H1 (cell line): ENCODE measurements around the gene LRCH1. TPM values are rescaled to one million over a fixed set of nuclear protein-coding genes. Genes with fewer than 3 reads are reported as not detected.

Experiments used
- CTCF ChIA-PET: fragments of 300-600 bp; sonication (Branson Sonifier 250); formaldehyde crosslinking; loops from one replicate; lab custom pipeline; 2021; ENCODE audit not compliant: partially characterized antibody; lab: Charles Lee
- POLR2A ChIA-PET: fragments of 300-600 bp; sonication (Branson Sonifier 250); formaldehyde crosslinking; loops from one replicate; lab custom pipeline; 2021; ENCODE audit warnings: inconsistent platforms; ENCODE audit not compliant: partially characterized antibody; lab: Charles Lee
- DNase-seq, 2 experiments: peaks; one replicate each; pipeline versions ENCODE4 v3.0.0 to v3.0.0-alpha.2; 2010 to 2022; ENCODE audit warnings: low spot score in 2 of 2, low read depth in 1 of 2, mixed read lengths in 1 of 2
- FAIRE-seq: peaks from 2 replicates; lab custom pipeline; 2011; peaks lifted over from hg19 to GRCh38; lab: Jason Lieb, UNC
- H2AFZ ChIP-seq: 2 replicates; pipeline ENCODE4 v1.8.1; 2012; ENCODE audit warnings: low read length, inconsistent platforms
- H2AK5ac ChIP-seq: 2 replicates; pipeline ENCODE4 v1.6.1; 2013; ENCODE audit warnings: low read depth, low read length
- H2BK120ac ChIP-seq: replicated peaks from 2 replicates; pipeline ENCODE3; 2013; ENCODE audit warnings: low read depth, low read length, inconsistent platforms
- H2BK12ac ChIP-seq: 2 replicates; pipeline ENCODE4 v1.6.1; 2013; ENCODE audit warnings: low read depth, low read length
- H2BK15ac ChIP-seq: 2 replicates; pipeline ENCODE4 v1.6.1; 2013; ENCODE audit warnings: low read length
- H2BK20ac ChIP-seq: 2 replicates; pipeline ENCODE4 v1.6.1; 2013; ENCODE audit warnings: low read length
- H2BK5ac ChIP-seq: 2 replicates; pipeline ENCODE4 v1.6.1; 2013; ENCODE audit warnings: low read depth, low read length
- H3K14ac ChIP-seq: 2 replicates; pipeline ENCODE4 v1.6.1; 2013; ENCODE audit warnings: inconsistent platforms; ENCODE audit not compliant: insufficient read length
- H3K18ac ChIP-seq: 2 replicates; pipeline ENCODE4 v1.6.1; 2013; ENCODE audit warnings: low read length; ENCODE audit errors: extremely low read depth
- H3K23ac ChIP-seq: 2 replicates; pipeline ENCODE4 v1.6.1; 2013; ENCODE audit warnings: inconsistent platforms; ENCODE audit not compliant: insufficient read length
- H3K23me2 ChIP-seq: 2 replicates; pipeline ENCODE4 v1.6.1; 2013; ENCODE audit warnings: low read depth, low read length
- H3K27ac ChIP-seq: 2 replicates; pipeline ENCODE4 v1.6.1; 2011; ENCODE audit warnings: low read depth, low read length, inconsistent platforms
- H3K27me3 ChIP-seq, 4 experiments: replicated peaks in 1 of 4; 1 replicate in 1 of 4; 2 replicates in 3 of 4; pipeline versions ENCODE4 v1.6.1 to v1.8.1; 2011 to 2013; ENCODE audit warnings: low read length in 3 of 4, mild to moderate bottlenecking in 3 of 4, inconsistent platforms in 2 of 4, mixed read lengths in 2 of 4, moderate library complexity in 1 of 4; ENCODE audit not compliant: control insufficient read depth in 3 of 4, insufficient read depth in 3 of 4; ENCODE audit errors: extremely low read depth in 1 of 4
- H3K36me3 ChIP-seq, 4 experiments: 2 replicates each; pipeline versions ENCODE4 v1.6.1 to v1.8.1; 2011 to 2013; ENCODE audit warnings: mild to moderate bottlenecking in 4 of 4, low read length in 3 of 4, moderate library complexity in 2 of 4, control low read depth in 1 of 4, inconsistent platforms in 1 of 4; ENCODE audit not compliant: insufficient read depth in 4 of 4, control insufficient read depth in 2 of 4
- H3K4ac ChIP-seq: replicated peaks from 2 replicates; pipeline ENCODE3; 2013; ENCODE audit warnings: low read length, low read depth, mixed read lengths, inconsistent platforms; ENCODE audit not compliant: insufficient read length
- H3K4me1 ChIP-seq, 4 experiments: replicated peaks in 1 of 4; 1 replicate in 1 of 4; 2 replicates in 3 of 4; pipeline versions ENCODE4 v1.6.1 to v1.8.1; 2011 to 2013; ENCODE audit warnings: low read length in 3 of 4, inconsistent platforms in 2 of 4, mixed read lengths in 1 of 4; ENCODE audit not compliant: insufficient read depth in 4 of 4, control insufficient read depth in 3 of 4
- H3K4me2 ChIP-seq, 2 experiments: 2 replicates each; pipeline versions ENCODE4 v1.6.1 to v1.8.1; 2011 to 2013; ENCODE audit warnings: low read depth in 2 of 2, low read length in 2 of 2, control low read depth in 1 of 2, inconsistent platforms in 1 of 2, mild to moderate bottlenecking in 1 of 2; ENCODE audit not compliant: insufficient read depth in 1 of 2
- H3K4me3 ChIP-seq, 4 experiments: fragments of 200-600, 300-600 bp in 1 of 4; sonication (generic), shearing (Covaris generic), sonication (Bioruptor Twin) in 1 of 4; 2 replicates each; pipeline versions ENCODE4 v1.5.1 to v1.8.1; 2011 to 2016; ENCODE audit warnings: low read length in 4 of 4, low read depth in 3 of 4, control low read depth in 2 of 4, inconsistent platforms in 2 of 4, mild to moderate bottlenecking in 2 of 4, mixed read lengths in 1 of 4, moderate library complexity in 1 of 4; ENCODE audit not compliant: insufficient read depth in 2 of 4; ENCODE audit errors: extremely low read depth in 1 of 4
- H3K56ac ChIP-seq: replicated peaks from 2 replicates; pipeline ENCODE3; 2013; ENCODE audit warnings: low read depth, mild to moderate bottlenecking, mixed read lengths, low read length, inconsistent platforms; ENCODE audit not compliant: insufficient read length
- H3K79me1 ChIP-seq: 2 replicates; pipeline ENCODE4 v1.6.1; 2013; ENCODE audit warnings: low read depth, low read length, control low read depth
- H3K79me2 ChIP-seq, 2 experiments: 2 replicates each; pipeline versions ENCODE4 v1.6.1 to v1.8.1; 2012 to 2013; ENCODE audit warnings: low read length in 2 of 2, mild to moderate bottlenecking in 2 of 2, inconsistent platforms in 1 of 2; ENCODE audit not compliant: insufficient read depth in 2 of 2, control insufficient read depth in 1 of 2
- H3K9ac ChIP-seq, 4 experiments: replicated peaks in 1 of 4; 1 replicate in 1 of 4; 2 replicates in 3 of 4; pipeline versions ENCODE4 v1.6.1 to v1.8.1; 2011 to 2013; ENCODE audit warnings: low read depth in 3 of 4, low read length in 3 of 4, control low read depth in 2 of 4, mild to moderate bottlenecking in 2 of 4, moderate library complexity in 2 of 4, inconsistent platforms in 1 of 4; ENCODE audit errors: extremely low read depth in 1 of 4
- H3K9me3 ChIP-seq, 2 experiments: 2 replicates each; pipeline versions ENCODE4 v1.6.1 to v1.8.1; 2012 to 2013; ENCODE audit warnings: mild to moderate bottlenecking in 2 of 2, moderate library complexity in 2 of 2, control low read depth in 1 of 2, inconsistent platforms in 1 of 2, low read depth in 1 of 2, low read length in 1 of 2, mixed read lengths in 1 of 2; ENCODE audit not compliant: insufficient read depth in 2 of 2
- H4K20me1 ChIP-seq, 2 experiments: replicated peaks in 1 of 2; 2 replicates each; pipeline versions ENCODE3 to v1.8.1; 2011 to 2013; ENCODE audit warnings: inconsistent platforms in 2 of 2, low read length in 2 of 2, mild to moderate bottlenecking in 1 of 2; ENCODE audit not compliant: insufficient read depth in 2 of 2, control insufficient read depth in 1 of 2
- H4K5ac ChIP-seq: 2 replicates; pipeline ENCODE4 v1.6.1; 2013; ENCODE audit warnings: low read length, low read depth, mixed read lengths, inconsistent platforms; ENCODE audit not compliant: insufficient read length
- H4K8ac ChIP-seq: 2 replicates; pipeline ENCODE4 v1.8.0; 2013; ENCODE audit warnings: mild to moderate bottlenecking, moderate library complexity, low read length, inconsistent platforms; ENCODE audit not compliant: insufficient read depth; ENCODE audit errors: extremely low read depth
- H4K91ac ChIP-seq: replicated peaks from 2 replicates; pipeline ENCODE3; 2013; ENCODE audit warnings: low read length, mixed read lengths, inconsistent platforms; ENCODE audit not compliant: insufficient read length
- ASH2L ChIP-seq: fragments of 200-600, 300-600 bp; sonication (generic); IDR thresholded peaks from one replicate; pipeline ENCODE4 v1.7.1; 2017; ENCODE audit warnings: low read length
- CEBPB ChIP-seq: IDR thresholded peaks from 2 replicates; pipeline ENCODE4 v1.6.1; 2012; ENCODE audit warnings: low read depth, low read length
- EGR1 ChIP-seq: IDR thresholded peaks from 2 replicates; pipeline ENCODE4 v1.6.1; 2011; ENCODE audit warnings: low read depth, low read length, borderline replicate concordance
- JUN ChIP-seq: IDR thresholded peaks from 2 replicates; pipeline ENCODE4 v1.6.1; 2011; ENCODE audit warnings: low read depth, mild to moderate bottlenecking, improper control_type of control experiment, low read length
- JUND ChIP-seq: IDR thresholded peaks from 2 replicates; pipeline ENCODE4 v1.6.1; 2011; ENCODE audit warnings: mild to moderate bottlenecking, improper control_type of control experiment, low read length
- NRF1 ChIP-seq: IDR thresholded peaks from 2 replicates; pipeline ENCODE4 v1.6.1; 2011; ENCODE audit warnings: mild to moderate bottlenecking, low read depth, low read length, improper control_type of control experiment
- POLR2A ChIP-seq, 2 experiments: IDR thresholded peaks; 1 replicate in 1 of 2; 2 replicates in 1 of 2; pipeline ENCODE4 v1.6.1; 2011; ENCODE audit warnings: low read depth in 2 of 2, low read length in 2 of 2, mild to moderate bottlenecking in 2 of 2; ENCODE audit errors: control extremely low read depth in 1 of 2
- ZNF274 ChIP-seq: IDR thresholded peaks from 2 replicates; pipeline ENCODE4 v1.7.0; 2012; ENCODE audit warnings: low read length, borderline replicate concordance; ENCODE audit errors: extremely low read depth
- WGBS, 2 experiments: shearing (Covaris generic) in 1 of 2; methylation state at CpG; one replicate each; pipeline versions ENCODE4 v1.1.6 to v1.1.7; 2013 to 2015; ENCODE audit warnings: low lambda C conversion rate in 2 of 2, mixed read lengths in 2 of 2, inconsistent platforms in 1 of 2, low coverage in 1 of 2, missing lambda C conversion rate in 1 of 2; ENCODE audit not compliant: insufficient replicate concordance in 2 of 2, insufficient coverage in 1 of 2, insufficient read length in 1 of 2; ENCODE audit errors: extremely low coverage in 1 of 2, missing lambda C conversion rate in 1 of 2; 5-methylcytosine and 5-hydroxymethylcytosine counted together
- polyA plus RNA-seq, 7 experiments: library from polyadenylated mRNA; depleted of rRNA in 3 of 7; stranded (reverse) in 5 of 7; unstranded in 2 of 7; fragments of >200 nt in 5 of 7; fragments of 200-250 nt in 2 of 7; gene quantifications; 1 replicate in 5 of 7; 2 replicates in 1 of 7; 4 replicates in 1 of 7; pipeline versions ENCODE4 v1.2.1 to v1.2.3, GENCODE V29; 2011 to 2013; ENCODE audit warnings: missing spikeins in 2 of 7, mixed read lengths in 2 of 7
- total RNA-seq: library from RNA; stranded (reverse); fragmentation: NEBNext Ultra II Directional; extraction: Animal tissue kit (Norgen Biotek cat#: 25700); gene quantifications from 2 replicates; pipeline ENCODE4 v1.2.1, GENCODE V29; 2021
- TF ChIP-seq, protein P1 (sequence below): IDR thresholded peaks from 2 replicates; pipeline ENCODE4 v1.6.1; 2012; ENCODE audit warnings: inconsistent platforms
- TF ChIP-seq, protein P2 (sequence below): IDR thresholded peaks from 2 replicates; pipeline ENCODE4 v1.6.1; 2011; ENCODE audit warnings: low read length, improper control_type of control experiment

Gene LRCH1
- total and polyA plus RNA-seq, 2 of the 8 experiments (the other 6 are each of a cell fraction or from before 2014, with no cell fraction given), result 3.0 to 10.1 TPM

GRCh38 chr13:46739447-46740098, 186.6 kb downstream of the LRCH1 start:
- Histone ChIP-seq H2BK120ac (no peak overlapping the region), H2BK20ac (no peak overlapping the region), H4K20me1 (no peaks in the 10 kb centered on the region), H3K4ac (no peak overlapping the region), H4K5ac (no peak overlapping the region), H2BK15ac (no peak overlapping the region)
- CTCF ChIA-PET, result interaction anchor here (0.8 kb wide), 1 partner anchor 25 kb away, joined by 3 read pairs; no protein-coding TSS in a partner anchor
- TF ChIP-seq POLR2A (IDR thresholded peaks at IDR 0.05; ENCODE audit: control extremely low read depth in 1 of 2, low read depth in 2 of 2, low read length in 2 of 2), result no peak
- no peak for TF ChIP-seq JUND
- no peak for TF ChIP-seq ZNF274
- TF ChIP-seq NRF1, result no peak
- no peak for TF ChIP-seq ASH2L
- TF ChIP-seq, protein P1, sequence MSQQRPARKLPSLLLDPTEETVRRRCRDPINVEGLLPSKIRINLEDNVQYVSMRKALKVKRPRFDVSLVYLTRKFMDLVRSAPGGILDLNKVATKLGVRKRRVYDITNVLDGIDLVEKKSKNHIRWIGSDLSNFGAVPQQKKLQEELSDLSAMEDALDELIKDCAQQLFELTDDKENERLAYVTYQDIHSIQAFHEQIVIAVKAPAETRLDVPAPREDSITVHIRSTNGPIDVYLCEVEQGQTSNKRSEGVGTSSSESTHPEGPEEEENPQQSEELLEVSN, result no peak
- TF ChIP-seq JUN, result no peak
- TF ChIP-seq CEBPB, result no peak
- TF ChIP-seq, protein P2, sequence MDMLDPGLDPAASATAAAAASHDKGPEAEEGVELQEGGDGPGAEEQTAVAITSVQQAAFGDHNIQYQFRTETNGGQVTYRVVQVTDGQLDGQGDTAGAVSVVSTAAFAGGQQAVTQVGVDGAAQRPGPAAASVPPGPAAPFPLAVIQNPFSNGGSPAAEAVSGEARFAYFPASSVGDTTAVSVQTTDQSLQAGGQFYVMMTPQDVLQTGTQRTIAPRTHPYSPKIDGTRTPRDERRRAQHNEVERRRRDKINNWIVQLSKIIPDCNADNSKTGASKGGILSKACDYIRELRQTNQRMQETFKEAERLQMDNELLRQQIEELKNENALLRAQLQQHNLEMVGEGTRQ, result no peak
- no peak for TF ChIP-seq EGR1
- TF ChIP-seq, all 59 proteins: peak for 0
- Histone ChIP-seq H4K8ac (no peak overlapping the region), H4K91ac (no peak overlapping the region), H2AFZ (no peak overlapping the region), H3K4me1 (no peaks in the 10 kb centered on the region), H2BK12ac (no peak overlapping the region), H3K56ac (no peak overlapping the region), H3K4me2 (no peak overlapping the region), H3K9ac (no peak overlapping the region), H3K9me3 (no peaks in the 10 kb centered on the region), H3K79me1 (no peaks in the 10 kb centered on the region), H2BK5ac (no peak overlapping the region), H3K79me2 (no peaks in the 10 kb centered on the region), H3K23ac (no peak overlapping the region), H2AK5ac (no peak overlapping the region), H3K36me3 (no peaks in the 10 kb centered on the region; a peak in 1 of 8 replicates), H3K27me3 (no peaks in the 10 kb centered on the region), H3K14ac (no peak overlapping the region), H3K4me3 (no peak overlapping the region), H3K18ac (no peak overlapping the region), H3K27ac (no peak overlapping the region), H3K23me2 (no peaks in the 10 kb centered on the region; the same call in 1 of the 2 replicates)
- POLR2A ChIA-PET, result no interaction called here
- FAIRE-seq (no peak), DNase-seq (no peak)
- 85% methylated on average over 4 of the region's 4 CpGs; no CpG with 5 or more reads in 1 of the 2 experiments for WGBS, 2 experiments
